Measurements from ENCODE around the gene NDUFS8.
A peak's percentile ranks its signal among the peaks of the same experiment; 100 is the strongest.

The NDUFS8 gene

DNA sequence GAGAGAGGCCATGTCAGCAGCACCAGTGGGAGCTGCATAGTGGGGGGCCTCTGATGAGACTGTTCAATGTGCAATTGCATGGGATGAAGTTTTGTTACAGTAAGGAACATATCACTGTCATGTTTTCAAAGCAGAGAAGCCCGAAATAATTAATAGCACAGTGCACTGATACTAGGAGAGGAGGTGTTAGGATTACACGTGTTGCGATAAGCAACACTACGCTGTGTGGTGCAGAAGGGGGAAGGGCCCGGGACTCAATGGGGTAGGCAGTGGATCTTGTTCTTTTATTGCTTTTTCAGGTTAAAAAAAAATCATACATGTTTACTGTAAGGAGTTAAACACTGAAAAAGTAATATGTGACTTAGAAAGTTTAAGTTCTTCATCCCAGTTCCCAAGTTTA is 37.5 kb downstream of the NDUFS8 start:
- Histone ChIP-seq H3K4me3 (replicated peaks; ENCODE audit: insufficient read depth, low read length) (no peak overlapping the region), H3K27me3 (ENCODE audit: insufficient read depth, poor library complexity, severe bottlenecking) (no peaks in the 10 kb centered on the region), H3K27ac (replicated peaks) (no peak overlapping the region)
- TF ChIP-seq SPI1 (IDR thresholded peaks at IDR 0.05; ENCODE audit: borderline replicate concordance, low read depth) (no peak), GABPA (IDR thresholded peaks at IDR 0.05; ENCODE audit: low read depth) (no peak), REST (IDR thresholded peaks at IDR 0.05; ENCODE audit: insufficient replicate concordance, low read depth) (no peak), POLR2AphosphoS5 (IDR thresholded peaks at IDR 0.05; ENCODE audit: low read depth) (no peak)
- TF ChIP-seq, protein P1, sequence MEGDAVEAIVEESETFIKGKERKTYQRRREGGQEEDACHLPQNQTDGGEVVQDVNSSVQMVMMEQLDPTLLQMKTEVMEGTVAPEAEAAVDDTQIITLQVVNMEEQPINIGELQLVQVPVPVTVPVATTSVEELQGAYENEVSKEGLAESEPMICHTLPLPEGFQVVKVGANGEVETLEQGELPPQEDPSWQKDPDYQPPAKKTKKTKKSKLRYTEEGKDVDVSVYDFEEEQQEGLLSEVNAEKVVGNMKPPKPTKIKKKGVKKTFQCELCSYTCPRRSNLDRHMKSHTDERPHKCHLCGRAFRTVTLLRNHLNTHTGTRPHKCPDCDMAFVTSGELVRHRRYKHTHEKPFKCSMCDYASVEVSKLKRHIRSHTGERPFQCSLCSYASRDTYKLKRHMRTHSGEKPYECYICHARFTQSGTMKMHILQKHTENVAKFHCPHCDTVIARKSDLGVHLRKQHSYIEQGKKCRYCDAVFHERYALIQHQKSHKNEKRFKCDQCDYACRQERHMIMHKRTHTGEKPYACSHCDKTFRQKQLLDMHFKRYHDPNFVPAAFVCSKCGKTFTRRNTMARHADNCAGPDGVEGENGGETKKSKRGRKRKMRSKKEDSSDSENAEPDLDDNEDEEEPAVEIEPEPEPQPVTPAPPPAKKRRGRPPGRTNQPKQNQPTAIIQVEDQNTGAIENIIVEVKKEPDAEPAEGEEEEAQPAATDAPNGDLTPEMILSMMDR (IDR thresholded peaks at IDR 0.05; ENCODE audit: insufficient read depth, low read length): no peak
- DNase-seq (ENCODE audit: low read depth in 1 of 2, low spot score in 1 of 2): no peak

DNA sequence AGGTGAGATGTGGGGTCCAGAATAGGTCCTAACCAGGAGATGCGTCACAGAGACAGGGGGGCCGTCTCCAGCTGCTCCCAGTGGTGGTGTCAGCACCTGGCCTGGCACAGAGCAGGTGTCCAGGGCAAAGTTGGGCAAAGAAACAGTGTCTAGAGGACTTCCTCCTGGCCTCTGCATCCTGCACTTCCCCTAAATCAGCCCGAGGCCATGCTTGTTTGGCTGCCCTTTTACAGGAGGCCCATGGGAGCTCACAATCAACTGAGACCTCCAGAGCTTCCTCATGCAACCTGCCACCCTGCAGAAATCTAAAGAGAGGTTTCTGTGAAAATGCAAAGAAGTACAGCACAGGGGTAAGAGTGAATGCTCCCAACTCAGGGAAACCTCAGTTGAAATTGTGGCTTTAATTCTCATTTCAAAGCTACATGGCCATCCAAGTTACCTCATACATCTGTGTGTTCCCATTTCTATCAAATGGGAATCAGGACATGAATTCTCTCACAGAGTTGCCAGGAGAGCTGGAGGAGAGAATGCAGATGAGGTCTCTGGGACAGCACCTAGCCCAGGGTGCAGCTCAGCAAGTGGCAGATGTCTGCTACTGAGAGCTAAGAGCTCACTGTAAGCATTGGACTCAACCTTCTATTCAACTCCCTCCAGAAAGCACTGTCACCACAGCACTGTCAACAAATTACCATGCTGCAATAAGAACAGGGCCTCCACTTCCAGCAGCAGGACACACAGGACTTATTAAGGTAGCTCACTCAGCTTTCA is 41.0 kb downstream of the NDUFS8 start:
- TF ChIP-seq GABPA (IDR thresholded peaks at IDR 0.05; ENCODE audit: low read depth) (no peak), POLR2AphosphoS5 (IDR thresholded peaks at IDR 0.05; ENCODE audit: low read depth) (peak; percentile 41; the same call in 1 of the 2 replicates), SPI1 (IDR thresholded peaks at IDR 0.05; ENCODE audit: borderline replicate concordance, low read depth) (peak; percentile 95), REST (IDR thresholded peaks at IDR 0.05; ENCODE audit: insufficient replicate concordance, low read depth) (no peak)
- TF ChIP-seq, protein P1 (IDR thresholded peaks at IDR 0.05; ENCODE audit: insufficient read depth, low read length): no peak
- peak overlapping the region; percentile 11 for H3K27ac ChIP-seq (replicated peaks)
- no peak overlapping the region for H3K4me3 ChIP-seq (replicated peaks; ENCODE audit: insufficient read depth, low read length)
- H3K27me3 ChIP-seq (ENCODE audit: insufficient read depth, poor library complexity, severe bottlenecking): no peaks in the 10 kb centered on the region
- peak in 1 of 2 experiments; percentile 72 for DNase-seq (ENCODE audit: low read depth in 1 of 2, low spot score in 1 of 2)

DNA sequence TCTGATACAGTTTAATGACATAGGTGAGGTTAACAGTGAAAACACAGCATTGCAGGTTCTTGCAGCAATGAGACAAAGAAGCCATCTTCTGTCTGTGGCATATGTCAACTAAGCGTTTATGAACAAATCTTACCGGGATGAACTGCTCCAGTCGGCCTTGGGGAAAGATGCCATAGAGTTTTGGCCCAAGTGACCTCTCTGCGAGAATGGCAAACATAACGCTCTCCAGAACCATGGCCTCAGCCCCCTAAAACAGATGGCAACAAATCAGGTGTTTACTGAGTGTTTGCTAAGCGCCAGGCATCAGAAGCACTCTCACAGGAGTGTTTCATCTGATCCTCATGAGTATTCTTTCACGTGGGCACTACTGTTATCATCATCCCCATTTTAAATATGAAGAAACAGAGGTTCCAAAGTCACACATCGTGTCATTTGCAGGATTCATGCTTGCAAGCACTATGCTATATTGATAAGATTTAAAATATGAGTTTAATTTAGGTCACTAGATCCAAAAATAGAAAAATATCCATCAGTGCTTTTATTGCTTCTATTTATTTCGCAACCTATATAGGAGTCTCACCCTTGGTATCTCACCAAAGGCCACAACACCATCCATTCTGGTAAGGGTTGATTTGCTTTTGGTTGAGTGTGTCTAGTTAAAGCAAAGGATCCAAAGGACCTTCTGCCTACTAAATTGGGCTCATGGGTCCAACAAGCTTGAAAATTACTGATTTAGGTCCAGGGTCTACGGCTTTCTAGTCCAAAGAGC is 44.3 kb downstream of the NDUFS8 start:
- DNase-seq (ENCODE audit: low read depth in 1 of 2, low spot score in 1 of 2): no peak
- Histone ChIP-seq H3K4me3 (replicated peaks; ENCODE audit: insufficient read depth, low read length) (no peak overlapping the region), H3K27me3 (ENCODE audit: insufficient read depth, poor library complexity, severe bottlenecking) (no peaks in the 10 kb centered on the region), H3K27ac (replicated peaks) (no peak overlapping the region)
- TF ChIP-seq, protein P1 (IDR thresholded peaks at IDR 0.05; ENCODE audit: insufficient read depth, low read length): no peak
- no peak for TF ChIP-seq REST (IDR thresholded peaks at IDR 0.05; ENCODE audit: insufficient replicate concordance, low read depth)

Measured in HL-60 (cell line).